Kidney epithelial cell (primary cell): ENCODE results near the gene ANTXR2. TPM values are rescaled to one million over a fixed set of nuclear protein-coding genes. Genes with fewer than 3 reads are reported as not detected.

Experiments
- DNase-seq: peaks from one replicate; pipeline ENCODE4 v3.0.0-alpha.2; 2010; ENCODE audit warnings: low read depth
- H3K27me3 ChIP-seq: 2 replicates; pipeline ENCODE4 v1.6.0; 2011; ENCODE audit warnings: low read length; ENCODE audit not compliant: control insufficient read depth, insufficient read depth
- H3K36me3 ChIP-seq: 2 replicates; pipeline ENCODE4 v1.5.1; 2011; ENCODE audit warnings: low read length; ENCODE audit not compliant: control insufficient read depth, insufficient read depth
- H3K4me3 ChIP-seq: 2 replicates; pipeline ENCODE4 v1.5.1; 2011; ENCODE audit warnings: low read depth, mild to moderate bottlenecking, control low read depth, low read length
- total RNA-seq: library from RNA; depleted of rRNA; stranded (reverse); fragments of >200 nt; gene quantifications from 2 replicates; pipeline ENCODE4 v1.2.3, GENCODE V29; 2015
- TF ChIP-seq, protein P1 (sequence below): IDR thresholded peaks from 2 replicates; pipeline ENCODE4 v1.5.1; 2011; ENCODE audit warnings: mild to moderate bottlenecking, moderate library complexity, low read length, control low read depth, inconsistent platforms; ENCODE audit not compliant: insufficient read depth, poor library complexity, severe bottlenecking

Gene ANTXR2
- total RNA-seq, 1 donor from 2014 or later: 32.7 TPM

DNA sequence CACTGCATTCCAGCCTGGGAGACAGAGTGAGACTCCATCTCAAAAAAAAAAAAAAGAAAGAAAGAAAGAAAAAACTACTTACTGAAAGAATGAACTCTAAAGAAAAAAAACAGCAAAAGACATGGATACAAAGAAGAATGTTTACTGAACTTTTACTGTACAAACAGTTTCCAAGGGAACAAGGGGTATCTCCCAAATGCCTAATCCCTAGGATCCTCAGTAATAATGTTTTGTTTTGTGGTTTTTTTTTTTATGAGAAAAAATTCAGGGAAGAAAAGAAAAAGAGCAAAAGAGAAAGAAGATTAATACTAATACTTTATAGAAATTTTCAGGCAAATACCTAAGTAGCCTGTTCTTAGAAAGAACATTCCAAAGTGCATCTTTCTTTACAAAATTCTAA is 63.2 kb downstream of the ANTXR2 start:
- TF ChIP-seq, protein P1, sequence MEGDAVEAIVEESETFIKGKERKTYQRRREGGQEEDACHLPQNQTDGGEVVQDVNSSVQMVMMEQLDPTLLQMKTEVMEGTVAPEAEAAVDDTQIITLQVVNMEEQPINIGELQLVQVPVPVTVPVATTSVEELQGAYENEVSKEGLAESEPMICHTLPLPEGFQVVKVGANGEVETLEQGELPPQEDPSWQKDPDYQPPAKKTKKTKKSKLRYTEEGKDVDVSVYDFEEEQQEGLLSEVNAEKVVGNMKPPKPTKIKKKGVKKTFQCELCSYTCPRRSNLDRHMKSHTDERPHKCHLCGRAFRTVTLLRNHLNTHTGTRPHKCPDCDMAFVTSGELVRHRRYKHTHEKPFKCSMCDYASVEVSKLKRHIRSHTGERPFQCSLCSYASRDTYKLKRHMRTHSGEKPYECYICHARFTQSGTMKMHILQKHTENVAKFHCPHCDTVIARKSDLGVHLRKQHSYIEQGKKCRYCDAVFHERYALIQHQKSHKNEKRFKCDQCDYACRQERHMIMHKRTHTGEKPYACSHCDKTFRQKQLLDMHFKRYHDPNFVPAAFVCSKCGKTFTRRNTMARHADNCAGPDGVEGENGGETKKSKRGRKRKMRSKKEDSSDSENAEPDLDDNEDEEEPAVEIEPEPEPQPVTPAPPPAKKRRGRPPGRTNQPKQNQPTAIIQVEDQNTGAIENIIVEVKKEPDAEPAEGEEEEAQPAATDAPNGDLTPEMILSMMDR: no peak
- no peaks in the 10 kb centered on the region for H3K36me3 ChIP-seq
- no peaks in the 10 kb centered on the region for H3K27me3 ChIP-seq
- no peak overlapping the region for H3K4me3 ChIP-seq
- DNase-seq: no peak

GRCh38 chr4:80008971-80009370 is 64.1 kb downstream of the ANTXR2 start:
- Histone ChIP-seq H3K36me3 (no peaks in the 10 kb centered on the region), H3K27me3 (no peaks in the 10 kb centered on the region), H3K4me3 (no peak overlapping the region)
- no peak for DNase-seq
- TF ChIP-seq, protein P1: no peak

- DNase-seq: no peak
- H3K4me3 ChIP-seq: no peak overlapping the region
- TF ChIP-seq, protein P1: no peak
- H3K27me3 ChIP-seq: no peaks in the 10 kb centered on the region
- H3K36me3 ChIP-seq: no peaks in the 10 kb centered on the region
These were observed 64.7 kb downstream of the ANTXR2 start for GRCh38 chr4:80008351-80008750.

DNA sequence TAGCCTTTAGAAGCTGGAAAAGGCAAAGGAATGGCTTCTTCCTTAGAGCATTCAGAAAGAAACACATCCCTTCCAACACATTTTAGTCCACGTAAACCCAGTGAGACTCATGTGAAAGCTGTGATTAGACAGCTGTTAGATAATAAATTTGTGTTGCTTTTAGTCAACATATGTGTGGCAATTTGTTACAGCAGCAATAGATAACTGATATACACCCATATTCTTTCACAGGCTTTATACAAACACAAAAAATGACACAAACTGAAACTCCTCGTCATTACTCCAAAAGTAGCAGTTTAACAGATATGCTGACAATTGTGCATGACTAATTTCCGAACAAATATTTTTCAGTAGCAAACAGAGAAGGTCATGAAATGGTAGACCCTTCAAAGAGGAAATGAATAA is 65.3 kb downstream of the ANTXR2 start:
- H3K4me3 ChIP-seq: no peak overlapping the region
- TF ChIP-seq, protein P1: no peak
- no peaks in the 10 kb centered on the region for H3K36me3 ChIP-seq
- no peaks in the 10 kb centered on the region for H3K27me3 ChIP-seq
- no peak for DNase-seq

GRCh38 chr4:80006935-80007744 is 65.9 kb downstream of the ANTXR2 start:
- Histone ChIP-seq H3K36me3 (no peaks in the 10 kb centered on the region), H3K4me3 (no peak overlapping the region)
- DNase-seq: no peak

More at GRCh38 chr4:80006935-80007744, 65.9 kb downstream of the ANTXR2 start:
- TF ChIP-seq, protein P1: no peak
- H3K27me3 ChIP-seq: no peaks in the 10 kb centered on the region
